Measurements from ENCODE around the gene VPS41.

Gene VPS41

DNA sequence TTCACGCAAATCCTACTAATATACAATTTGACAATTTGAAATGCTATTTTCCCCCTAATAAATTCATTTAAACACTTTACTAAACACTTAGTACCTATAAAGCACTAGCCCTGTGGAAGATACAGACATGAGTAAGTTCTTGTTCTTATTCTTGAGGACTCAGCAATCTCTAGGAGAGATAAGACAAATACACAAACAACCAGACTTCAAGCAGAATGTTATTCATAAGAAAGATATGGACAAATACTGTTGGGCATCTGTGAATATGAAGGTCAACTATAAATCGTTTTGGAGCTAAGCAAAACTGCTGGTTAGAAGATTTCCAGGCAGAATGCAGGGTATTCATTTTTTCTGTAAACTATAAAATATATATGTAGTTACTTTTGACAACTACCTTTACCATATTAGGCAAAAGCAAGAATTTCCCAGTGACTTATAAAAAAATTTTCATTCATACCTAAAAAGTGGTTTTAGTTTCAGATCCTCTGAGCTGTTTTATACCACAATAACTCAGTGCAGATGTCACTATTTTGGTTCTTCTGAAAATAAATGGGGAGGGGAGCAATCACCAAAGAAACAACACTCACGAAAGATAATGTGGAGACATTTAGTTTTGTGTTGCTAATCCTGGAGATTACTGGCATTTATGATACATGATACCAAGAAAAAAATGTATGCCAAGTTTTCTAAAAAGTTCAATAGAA is 3.8 kb downstream of the VPS41 start:
- no peak for DNase-seq (ENCODE audit: low read depth)

GRCh38 chr7:38903057-38903456 is 5.9 kb downstream of the VPS41 start:
- no peak for DNase-seq (ENCODE audit: low read depth)

- no peak for DNase-seq (ENCODE audit: low read depth)
Observed at GRCh38 chr7:38902449-38902848, 6.5 kb downstream of the VPS41 start.

DNA sequence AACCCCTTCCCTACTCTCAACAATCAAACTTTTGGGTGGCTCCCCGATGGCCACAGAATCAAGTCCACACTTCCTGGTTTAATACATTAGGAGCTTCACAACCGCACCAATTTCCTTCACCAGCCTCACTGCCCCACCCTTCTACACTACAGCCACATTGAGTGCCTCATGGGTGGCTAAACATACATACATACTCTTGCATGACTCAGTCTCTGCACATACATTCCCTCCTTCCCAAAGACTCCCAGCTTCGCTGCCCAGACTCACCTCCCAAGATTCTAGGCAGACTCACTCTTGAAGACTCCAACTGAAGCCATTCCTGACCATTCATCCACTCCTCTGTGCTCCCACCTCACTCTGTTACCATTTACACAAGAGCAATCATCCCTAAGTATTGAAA is 15.9 kb downstream of the VPS41 start:
- no peak for DNase-seq (ENCODE audit: low read depth)

- no peak for DNase-seq (ENCODE audit: low read depth)
Observed at GRCh38 chr7:38890597-38890996, 18.4 kb downstream of the VPS41 start.

GRCh38 chr7:38889872-38890432 is 19.0 kb downstream of the VPS41 start:
- no peak for DNase-seq (ENCODE audit: low read depth)

DNA sequence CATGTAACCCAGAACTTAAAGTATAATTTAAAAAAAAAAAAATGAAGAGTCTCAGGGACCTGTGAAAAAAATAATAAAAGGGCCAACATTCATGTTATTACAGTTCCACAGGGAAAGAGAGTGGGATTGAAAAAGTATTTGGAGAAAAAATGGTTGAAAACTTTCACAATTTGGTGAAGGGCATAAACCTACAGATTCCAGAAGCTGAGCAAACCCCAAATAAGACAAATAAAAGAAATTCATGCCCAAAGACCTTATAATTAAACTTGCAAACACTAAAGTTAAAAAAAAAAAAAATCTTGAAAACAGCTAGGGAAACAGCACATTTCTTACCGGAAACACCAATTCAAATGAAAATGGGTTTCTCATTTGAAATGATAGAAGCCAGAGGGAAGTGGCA is 19.9 kb downstream of the VPS41 start:
- DNase-seq (ENCODE audit: low read depth), result no peak

DNA sequence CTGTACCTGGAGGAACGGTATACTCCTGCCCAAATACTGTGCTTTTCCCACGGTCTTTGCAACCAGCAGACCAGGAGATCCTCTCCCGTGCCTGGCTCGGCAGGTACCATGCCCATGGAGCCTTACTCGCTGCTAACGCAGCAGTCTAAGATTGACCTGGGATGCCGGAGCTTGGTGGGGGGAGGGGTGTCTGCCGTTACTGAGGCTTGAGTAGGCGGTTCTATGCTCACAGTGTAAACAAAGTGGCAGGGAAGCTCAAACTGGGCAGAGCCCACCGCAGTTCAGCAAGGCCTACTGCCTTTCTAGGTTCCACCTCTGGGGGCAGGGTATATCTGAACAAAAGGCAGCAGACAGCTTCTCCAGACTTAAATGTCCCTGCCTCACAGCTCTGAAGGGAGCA is 22.7 kb downstream of the VPS41 start:
- no peak for DNase-seq (ENCODE audit: low read depth)

- DNase-seq (ENCODE audit: low read depth), result no peak
Observed at GRCh38 chr7:38883706-38884105, 25.3 kb downstream of the VPS41 start.

DNA sequence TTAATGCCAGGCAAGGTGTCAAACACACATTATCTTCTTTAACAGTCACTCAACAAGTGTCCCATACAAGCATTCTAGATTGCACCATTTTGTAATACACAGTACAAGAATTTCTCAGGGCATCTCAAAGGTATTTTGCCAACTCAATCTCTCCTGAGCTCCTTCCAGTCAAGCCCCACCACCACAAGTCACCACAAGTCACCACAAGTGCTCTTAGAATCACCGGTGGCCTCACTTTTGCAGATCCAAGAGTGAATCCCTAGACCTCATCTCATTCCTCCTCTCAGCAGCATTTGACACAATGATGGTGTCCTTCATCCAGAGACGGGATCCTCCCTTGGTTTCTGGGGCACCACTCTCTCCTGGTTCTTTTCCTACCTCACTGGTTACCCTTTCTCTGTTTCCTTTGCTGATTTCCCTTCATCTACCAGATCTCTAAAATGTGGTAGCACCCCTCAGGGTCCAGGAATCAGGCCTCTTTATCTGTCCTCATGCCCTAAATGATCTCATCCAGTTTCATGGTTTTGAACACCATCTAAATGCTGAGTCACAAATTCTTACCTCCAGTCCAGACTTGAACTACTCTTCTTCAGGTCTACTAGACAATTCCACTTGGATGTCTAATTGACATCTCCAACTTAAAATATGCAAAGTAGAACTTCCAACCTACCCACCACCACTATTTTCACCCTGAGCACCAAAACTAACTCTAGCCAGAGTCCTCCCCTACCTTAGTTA is 26.9 kb downstream of the VPS41 start:
- no peak for DNase-seq (ENCODE audit: low read depth)

DNA sequence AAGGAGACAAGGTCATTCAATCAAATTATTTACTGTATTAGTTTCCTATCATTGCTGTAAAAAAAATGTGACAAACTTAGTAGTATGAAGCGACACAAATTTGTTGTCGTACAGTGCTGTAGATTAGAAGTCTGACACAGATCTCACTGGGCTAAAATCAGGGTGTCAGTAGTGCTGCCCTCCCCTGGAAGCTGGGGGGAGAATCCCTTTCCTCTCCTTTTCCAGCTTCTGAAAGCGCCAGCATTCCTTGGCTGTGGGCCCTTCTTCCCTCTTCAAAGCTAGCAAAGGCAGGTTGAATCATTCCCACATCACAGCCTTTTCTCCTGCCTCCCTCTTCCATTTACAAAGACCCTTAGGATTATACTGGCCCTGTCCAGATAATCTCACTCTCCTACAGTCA is 28.0 kb downstream of the VPS41 start:
- no peak for DNase-seq (ENCODE audit: low read depth)

GRCh38 chr7:38880454-38880853 is 28.5 kb downstream of the VPS41 start:
- DNase-seq (ENCODE audit: low read depth), result no peak

DNA sequence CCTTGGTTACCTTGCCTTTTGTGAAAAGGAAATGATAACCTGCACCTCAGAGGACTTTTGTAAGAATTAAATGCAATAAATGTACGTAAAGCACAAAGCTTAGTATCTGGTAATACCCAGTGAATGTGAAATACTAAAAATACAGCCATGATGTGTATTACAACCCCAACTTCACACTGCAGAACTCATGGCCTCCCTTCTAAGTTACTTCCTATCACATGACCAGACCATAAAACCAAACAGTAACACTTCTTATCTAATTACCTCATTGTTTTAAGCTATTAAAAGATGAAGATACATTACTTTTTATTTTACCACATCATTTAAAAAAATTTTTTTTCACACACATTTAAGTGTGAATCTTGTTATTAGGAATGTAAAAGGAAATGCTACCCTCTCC is 29.0 kb downstream of the VPS41 start:
- no peak for DNase-seq (ENCODE audit: low read depth)

GRCh38 chr7:38878694-38879457 is 30.1 kb downstream of the VPS41 start:
- DNase-seq (ENCODE audit: low read depth), result no peak

GRCh38 chr7:38873433-38873832 is 35.6 kb downstream of the VPS41 start:
- DNase-seq (ENCODE audit: low read depth), result no peak

GRCh38 chr7:38872202-38872601 is 36.8 kb downstream of the VPS41 start:
- no peak for DNase-seq (ENCODE audit: low read depth)

GRCh38 chr7:38870147-38870546 is 38.8 kb downstream of the VPS41 start:
- DNase-seq (ENCODE audit: low read depth), result no peak

- DNase-seq (ENCODE audit: low read depth), result no peak
Observed at GRCh38 chr7:38863601-38864291, 45.2 kb downstream of the VPS41 start.

GRCh38 chr7:38862666-38863065 is 46.3 kb downstream of the VPS41 start:
- no peak for DNase-seq (ENCODE audit: low read depth)

GRCh38 chr7:38858259-38858884 is 50.6 kb downstream of the VPS41 start:
- DNase-seq (ENCODE audit: low read depth), result no peak

DNA sequence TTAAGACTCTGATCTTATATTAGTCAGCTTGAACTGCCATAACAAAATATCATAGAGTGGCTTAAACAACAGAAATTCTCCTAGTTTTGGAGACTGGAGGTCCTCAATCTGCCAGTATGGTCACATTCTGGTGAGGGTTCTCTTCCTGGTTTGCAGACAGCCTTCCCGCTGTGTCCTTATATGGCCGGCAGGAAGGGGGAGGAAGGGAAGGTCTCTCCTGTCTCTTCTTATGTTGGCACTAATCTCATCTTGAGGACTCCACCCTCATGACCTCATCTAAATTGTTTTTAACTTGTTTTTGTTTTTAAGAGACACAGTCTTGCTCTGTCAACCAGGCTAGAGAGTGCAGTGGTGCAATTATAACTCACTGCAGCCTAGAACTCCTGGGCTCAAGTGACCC is 53.1 kb downstream of the VPS41 start:
- no peak for DNase-seq (ENCODE audit: low read depth)

GRCh38 chr7:38855386-38855785 is 53.6 kb downstream of the VPS41 start:
- no peak for DNase-seq (ENCODE audit: low read depth)

Data from activated T-cell treated with anti-CD3 and anti-CD28 coated beads for 48 hours (primary cell).